Sigmoid colon (tissue), 3 donors: Measurements from ENCODE around the gene GLA.

ENCODE experiments used
- CTCF ChIP-seq, 4 experiments: fragments of 450-650 bp in 3 of 4; fragments of 200-600 bp in 1 of 4; IDR thresholded peaks; one replicate each; pipeline ENCODE4 v1.5.1; 2016 to 2019; ENCODE audit warnings: antibody characterized with exemption in 4 of 4, mild to moderate bottlenecking in 3 of 4, moderate library complexity in 2 of 4
- POLR2A ChIP-seq, 2 donors: fragments of 450-650 bp; IDR thresholded peaks; one replicate each; pipeline ENCODE4 v1.6.1; 2016; ENCODE audit warnings: antibody characterized with exemption in 2 of 2, mild to moderate bottlenecking in 2 of 2, moderate library complexity in 2 of 2

- TF ChIP-seq POLR2A (IDR thresholded peaks at IDR 0.05) (no peak), CTCF (IDR thresholded peaks at IDR 0.05) (no peak)
These were observed 9.0 kb upstream of the GLA start for GRCh38 chrX:101416691-101417090.
